ENCODE data around the gene GPAT3.
"Not testable (repeated sequence)": the region's sequence is repeated elsewhere in the genome, so short reads cannot be mapped to it uniquely, and the experiment has no call there.

Gene GPAT3

DNA sequence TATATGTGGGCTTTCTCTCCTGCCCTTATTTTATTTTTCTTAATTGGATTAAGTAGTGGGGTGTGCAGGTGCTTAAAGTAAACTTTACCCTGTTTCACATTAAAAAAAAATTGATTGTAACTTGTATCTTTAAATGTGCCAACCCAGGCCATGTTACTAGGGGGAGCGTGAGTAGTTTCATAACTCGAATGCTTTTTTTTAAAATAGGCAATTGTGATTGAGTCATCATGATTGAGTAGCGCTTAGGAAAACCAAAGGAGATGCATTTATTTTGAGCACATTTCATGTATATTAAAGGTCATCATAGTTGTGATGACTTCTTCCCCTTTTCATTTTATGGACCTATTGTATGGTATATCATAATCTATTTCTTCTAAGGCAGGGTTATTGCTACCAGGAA, 32.2 kb downstream of the GPAT3 start:
- no peak overlapping the region for H3K27ac ChIP-seq

GRCh38 chr4:83569429-83569828, 33.5 kb downstream of the GPAT3 start:
- no peak for TF ChIP-seq ZFX (IDR thresholded peaks at IDR 0.05)
- no peak for TF ChIP-seq CTCF (conservative IDR thresholded peaks at IDR 0.05)
- no peak overlapping the region for H3K27ac ChIP-seq

More for the DNA sequence above, 32.2 kb downstream of the GPAT3 start:
- TF ChIP-seq CTCF (conservative IDR thresholded peaks at IDR 0.05) (no peak), ZFX (IDR thresholded peaks at IDR 0.05) (no peak)

GRCh38 chr4:83569987-83570386, 34.1 kb downstream of the GPAT3 start:
- no peak for TF ChIP-seq CTCF (conservative IDR thresholded peaks at IDR 0.05)
- TF ChIP-seq ZFX (IDR thresholded peaks at IDR 0.05), result no peak
- no peak overlapping the region for H3K27ac ChIP-seq

DNA sequence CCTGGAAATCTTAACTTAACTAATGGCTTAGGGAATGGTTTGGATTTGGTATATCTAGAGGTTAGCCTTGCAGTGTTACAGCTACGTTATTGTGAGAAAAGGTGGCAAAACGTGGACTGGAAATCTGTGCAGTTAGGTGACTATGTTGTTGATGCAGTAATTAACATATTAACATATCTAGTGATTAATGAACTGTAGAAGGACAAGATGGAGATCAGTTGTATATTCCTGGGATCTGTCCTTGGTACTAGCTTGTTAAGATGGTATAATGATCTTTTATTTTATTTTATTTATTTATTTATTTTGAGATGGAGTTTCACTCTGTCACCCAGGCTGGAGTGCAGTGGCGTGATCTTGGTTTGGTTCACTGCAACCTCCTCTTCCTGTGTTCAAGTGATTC, 36.9 kb downstream of the GPAT3 start:
- H3K27ac ChIP-seq, result no peak overlapping the region
- TF ChIP-seq ZFX (IDR thresholded peaks at IDR 0.05), result no peak
- no peak for TF ChIP-seq CTCF (conservative IDR thresholded peaks at IDR 0.05)

- TF ChIP-seq ZFX (IDR thresholded peaks at IDR 0.05), result no peak
- no peak for TF ChIP-seq CTCF (conservative IDR thresholded peaks at IDR 0.05)
- no peak overlapping the region for H3K27ac ChIP-seq
Measured at GRCh38 chr4:83574247-83574646, 38.3 kb downstream of the GPAT3 start.

DNA sequence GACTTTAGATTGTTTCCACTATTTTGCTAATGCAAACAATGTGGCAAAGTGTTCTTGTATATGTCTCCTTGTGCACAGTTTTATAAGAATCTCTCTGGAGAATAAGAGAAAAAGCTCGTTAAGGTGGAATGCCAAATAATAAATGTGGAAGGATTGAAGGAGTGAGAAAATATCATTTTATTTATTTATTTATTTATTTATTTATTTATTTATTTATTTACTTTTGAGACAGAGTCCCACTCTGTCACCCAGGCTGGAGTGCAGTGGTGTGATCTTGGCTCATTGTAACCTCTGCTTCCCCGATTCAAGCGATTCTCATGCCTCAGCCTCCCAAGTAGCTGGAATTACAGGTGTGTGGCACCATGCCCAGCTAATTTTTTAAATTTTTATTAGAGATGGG, 40.3 kb downstream of the GPAT3 start:
- not testable (repeated sequence) for H3K27ac ChIP-seq

DNA sequence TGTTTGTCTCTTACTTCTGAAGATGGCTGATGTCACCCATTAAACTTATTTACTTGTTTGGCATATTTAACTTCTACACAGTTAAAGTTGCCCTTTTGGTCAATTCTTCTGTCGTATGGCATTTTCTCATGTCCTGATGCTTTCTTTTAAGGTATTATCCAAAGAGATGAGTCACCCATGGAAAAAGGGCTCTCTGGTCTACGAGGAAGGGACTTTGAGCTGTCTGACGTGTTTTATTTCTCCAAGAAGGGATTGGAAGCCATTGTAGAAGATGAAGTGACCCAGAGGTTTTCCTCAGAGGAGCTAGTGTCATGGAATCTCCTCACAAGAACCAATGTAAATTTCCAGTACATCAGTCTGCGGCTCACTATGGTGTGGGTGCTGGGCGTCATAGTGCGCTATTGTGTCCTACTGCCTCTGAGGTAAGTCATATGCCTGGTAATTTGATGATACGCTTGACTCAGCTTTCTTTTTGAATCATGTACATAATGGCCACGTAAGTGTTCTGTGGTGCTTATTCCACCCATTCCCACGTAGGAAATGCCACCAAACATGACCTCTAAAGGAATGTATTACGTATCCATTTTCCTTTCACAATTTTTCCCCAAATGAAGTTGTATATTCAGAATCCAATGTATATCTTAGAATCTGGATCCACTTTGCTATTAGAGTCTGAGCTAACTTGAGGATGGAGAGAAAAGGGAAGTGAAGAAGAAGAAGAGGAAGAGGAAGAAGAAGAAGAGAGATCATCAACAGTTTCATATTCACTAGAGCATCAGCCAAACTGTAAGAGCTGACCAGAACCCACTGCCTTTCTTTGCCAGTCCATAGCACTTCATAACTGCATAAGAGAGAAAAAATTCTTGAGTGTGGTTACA, 45.7 kb downstream of the GPAT3 start:
- H3K27ac ChIP-seq, result no peak overlapping the region
- no peak for TF ChIP-seq CTCF (conservative IDR thresholded peaks at IDR 0.05)
- TF ChIP-seq ZFX (IDR thresholded peaks at IDR 0.05), result no peak

- TF ChIP-seq ZFX (IDR thresholded peaks at IDR 0.05) (no peak), CTCF (conservative IDR thresholded peaks at IDR 0.05) (peak; percentile 13)
- H3K27ac ChIP-seq, result no peak overlapping the region
Measured at GRCh38 chr4:83582289-83582785, 46.4 kb downstream of the GPAT3 start.

All from C4-2B (cell line).